ENCODE measurements around the gene TENT4A. TPM values are rescaled to one million over a fixed set of nuclear protein-coding genes. Genes with fewer than 3 reads are reported as not detected.

TENT4A gene
- total RNA-seq, 1 donor from 2014 or later, result 9.5 TPM

- Histone ChIP-seq H3K27ac (replicated peaks) (no peak overlapping the region), H3K27me3 (ENCODE audit: low read depth) (no peaks in the 10 kb centered on the region), H3K4me3 (no peak overlapping the region), H3K9me3 (replicated peaks) (no peaks in the 10 kb centered on the region), H3K4me1 (peaks cover 94% of the 10 kb centered on the region), H3K36me3 (no peaks in the 10 kb centered on the region)
- TF ChIP-seq CTCF (IDR thresholded peaks at IDR 0.05; ENCODE audit: borderline replicate concordance), result no peak
- DNase-seq, result no peak
- intact Hi-C loops (cut with micrococcal nuclease), result no loop called here
Measured at GRCh38 chr5:6728795-6729183, 15.6 kb downstream of the TENT4A start.

- no peak overlapping the region for H3K4me3 ChIP-seq
- DNase-seq, result peak; percentile 31
- H3K4me1 ChIP-seq, result peaks cover 94% of the 10 kb centered on the region
- no peaks in the 10 kb centered on the region for H3K27me3 ChIP-seq (ENCODE audit: low read depth)
- H3K9me3 ChIP-seq (replicated peaks), result no peaks in the 10 kb centered on the region
- H3K27ac ChIP-seq (replicated peaks), result no peak overlapping the region
- no peak for TF ChIP-seq CTCF (IDR thresholded peaks at IDR 0.05; ENCODE audit: borderline replicate concordance)
- H3K36me3 ChIP-seq, result no peaks in the 10 kb centered on the region
- intact Hi-C loops (cut with micrococcal nuclease), result no loop called here
Measured at GRCh38 chr5:6729386-6730310, 16.4 kb downstream of the TENT4A start.

- intact Hi-C loops (cut with micrococcal nuclease), result no loop called here
- H3K36me3 ChIP-seq, result no peaks in the 10 kb centered on the region
- no peak for TF ChIP-seq CTCF (IDR thresholded peaks at IDR 0.05; ENCODE audit: borderline replicate concordance)
- H3K27me3 ChIP-seq (ENCODE audit: low read depth), result no peaks in the 10 kb centered on the region
- peaks cover 94% of the 10 kb centered on the region for H3K4me1 ChIP-seq
- H3K27ac ChIP-seq (replicated peaks), result no peak overlapping the region
- no peak overlapping the region for H3K4me3 ChIP-seq
- DNase-seq, result no peak
- no peaks in the 10 kb centered on the region for H3K9me3 ChIP-seq (replicated peaks)
Measured at GRCh38 chr5:6730407-6730806, 17.2 kb downstream of the TENT4A start.

- intact Hi-C loops (cut with micrococcal nuclease), result no loop called here
- Histone ChIP-seq H3K9me3 (replicated peaks) (no peaks in the 10 kb centered on the region), H3K27ac (replicated peaks) (no peak overlapping the region), H3K4me3 (no peak overlapping the region), H3K4me1 (peaks cover 94% of the 10 kb centered on the region), H3K36me3 (no peaks in the 10 kb centered on the region), H3K27me3 (ENCODE audit: low read depth) (no peaks in the 10 kb centered on the region)
- no peak for TF ChIP-seq CTCF (IDR thresholded peaks at IDR 0.05; ENCODE audit: borderline replicate concordance)
- DNase-seq, result no peak
Measured at GRCh38 chr5:6730807-6731206, 17.6 kb downstream of the TENT4A start.

GRCh38 chr5:6731465-6732237 lies 18.4 kb downstream of the TENT4A start:
- Histone ChIP-seq H3K27me3 (ENCODE audit: low read depth) (no peaks in the 10 kb centered on the region), H3K27ac (replicated peaks) (peak overlapping the region; percentile 88), H3K4me3 (peak overlapping the region; percentile 48), H3K36me3 (no peaks in the 10 kb centered on the region), H3K4me1 (peaks cover 94% of the 10 kb centered on the region), H3K9me3 (replicated peaks) (no peaks in the 10 kb centered on the region)
- no peak for DNase-seq
- TF ChIP-seq CTCF (IDR thresholded peaks at IDR 0.05; ENCODE audit: borderline replicate concordance), result no peak
- intact Hi-C loops (cut with micrococcal nuclease), result no loop called here

All from left ventricle myocardium inferior (tissue), 1 donor.